SKM-1 treated with dmso at 0.1 percent for 144 hours (cell line): ENCODE measurements around the gene HOXC11.

Source experiments
- DNase-seq: peaks from one replicate; lab custom pipeline; 2025; ENCODE audit not compliant: unreplicated experiment; lab: John Stamatoyannopoulos, UW

Gene HOXC11

GRCh38 chr12:54009171-54010052 is 36.5 kb downstream of the HOXC11 start:
- DNase-seq: no peak

GRCh38 chr12:54010053-54010971 is 37.4 kb downstream of the HOXC11 start:
- no peak for DNase-seq

- no peak for DNase-seq
These were observed 38.2 kb downstream of the HOXC11 start for GRCh38 chr12:54010972-54011664.

- no peak for DNase-seq
These were observed 39.0 kb downstream of the HOXC11 start for GRCh38 chr12:54011665-54012532.

GRCh38 chr12:54012631-54013409 is 39.9 kb downstream of the HOXC11 start:
- DNase-seq: no peak

- no peak for DNase-seq
These were observed 41.6 kb downstream of the HOXC11 start for GRCh38 chr12:54014377-54015017.

- DNase-seq: no peak
These were observed 42.3 kb downstream of the HOXC11 start for GRCh38 chr12:54015018-54015931.

- no peak for DNase-seq
These were observed 43.1 kb downstream of the HOXC11 start for GRCh38 chr12:54016051-54016450.

GRCh38 chr12:54016478-54016964 is 43.6 kb downstream of the HOXC11 start:
- no peak for DNase-seq

- DNase-seq: no peak
These were observed 44.3 kb downstream of the HOXC11 start for GRCh38 chr12:54017027-54017788.

GRCh38 chr12:54017878-54018467 is 45.0 kb downstream of the HOXC11 start:
- DNase-seq: no peak

- no peak for DNase-seq
These were observed 45.6 kb downstream of the HOXC11 start for GRCh38 chr12:54018468-54018984.

GRCh38 chr12:54019091-54019811 is 46.3 kb downstream of the HOXC11 start:
- DNase-seq: no peak

- DNase-seq: no peak
These were observed 47.1 kb downstream of the HOXC11 start for GRCh38 chr12:54019924-54020590.
